Measurements from ENCODE around the gene UTS2. TPM values are rescaled to one million over a fixed set of nuclear protein-coding genes. Genes with fewer than 3 reads are reported as not detected.

Gene UTS2
- total and polyA plus RNA-seq, 9 donors, result 0.04 to 0.55 TPM; not detected in 7

DNA sequence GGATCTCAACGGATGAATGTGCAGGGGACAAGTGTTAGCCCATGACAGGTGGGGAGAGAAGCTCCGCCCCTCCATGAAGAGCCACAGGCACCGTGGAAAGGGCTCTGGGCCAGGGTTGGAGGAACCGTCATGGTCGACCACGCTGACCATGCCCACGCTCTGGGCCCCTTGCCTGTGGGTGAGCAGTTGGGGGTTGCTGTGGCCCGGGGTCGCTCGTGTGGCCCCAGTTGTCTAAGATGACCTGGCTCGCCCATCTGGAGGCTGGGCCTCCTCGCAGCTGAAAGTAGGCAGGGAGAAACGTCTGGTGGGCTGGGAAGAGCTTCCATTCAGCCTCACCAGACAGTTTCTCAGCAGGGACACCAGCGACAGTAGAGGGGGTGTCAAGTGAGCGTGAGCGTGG is 13.1 kb upstream of the UTS2 start:
- no peaks in the 10 kb centered on the region for H3K27me3 ChIP-seq
- no peaks in the 10 kb centered on the region for H3K4me1 ChIP-seq (ENCODE audit: insufficient read depth)
- no peaks in the 10 kb centered on the region for H3K9me3 ChIP-seq
- no peaks in the 10 kb centered on the region for H3K36me3 ChIP-seq
- 89 to 91% (median 89%) methylated on average over 16 of the region's 16 CpGs for WGBS, 3 donors
- intact Hi-C loops (cut with DNase I), result no loop called here
- TF ChIP-seq EP300 (IDR thresholded peaks at IDR 0.05) (no peak), POLR2A (IDR thresholded peaks at IDR 0.05) (no peak)
- TF ChIP-seq, protein P1, sequence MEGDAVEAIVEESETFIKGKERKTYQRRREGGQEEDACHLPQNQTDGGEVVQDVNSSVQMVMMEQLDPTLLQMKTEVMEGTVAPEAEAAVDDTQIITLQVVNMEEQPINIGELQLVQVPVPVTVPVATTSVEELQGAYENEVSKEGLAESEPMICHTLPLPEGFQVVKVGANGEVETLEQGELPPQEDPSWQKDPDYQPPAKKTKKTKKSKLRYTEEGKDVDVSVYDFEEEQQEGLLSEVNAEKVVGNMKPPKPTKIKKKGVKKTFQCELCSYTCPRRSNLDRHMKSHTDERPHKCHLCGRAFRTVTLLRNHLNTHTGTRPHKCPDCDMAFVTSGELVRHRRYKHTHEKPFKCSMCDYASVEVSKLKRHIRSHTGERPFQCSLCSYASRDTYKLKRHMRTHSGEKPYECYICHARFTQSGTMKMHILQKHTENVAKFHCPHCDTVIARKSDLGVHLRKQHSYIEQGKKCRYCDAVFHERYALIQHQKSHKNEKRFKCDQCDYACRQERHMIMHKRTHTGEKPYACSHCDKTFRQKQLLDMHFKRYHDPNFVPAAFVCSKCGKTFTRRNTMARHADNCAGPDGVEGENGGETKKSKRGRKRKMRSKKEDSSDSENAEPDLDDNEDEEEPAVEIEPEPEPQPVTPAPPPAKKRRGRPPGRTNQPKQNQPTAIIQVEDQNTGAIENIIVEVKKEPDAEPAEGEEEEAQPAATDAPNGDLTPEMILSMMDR (IDR thresholded peaks at IDR 0.05), result no peak
- no peak overlapping the region for H3K27ac ChIP-seq
- no peak overlapping the region for H3K4me3 ChIP-seq
- no peak for DNase-seq

DNA sequence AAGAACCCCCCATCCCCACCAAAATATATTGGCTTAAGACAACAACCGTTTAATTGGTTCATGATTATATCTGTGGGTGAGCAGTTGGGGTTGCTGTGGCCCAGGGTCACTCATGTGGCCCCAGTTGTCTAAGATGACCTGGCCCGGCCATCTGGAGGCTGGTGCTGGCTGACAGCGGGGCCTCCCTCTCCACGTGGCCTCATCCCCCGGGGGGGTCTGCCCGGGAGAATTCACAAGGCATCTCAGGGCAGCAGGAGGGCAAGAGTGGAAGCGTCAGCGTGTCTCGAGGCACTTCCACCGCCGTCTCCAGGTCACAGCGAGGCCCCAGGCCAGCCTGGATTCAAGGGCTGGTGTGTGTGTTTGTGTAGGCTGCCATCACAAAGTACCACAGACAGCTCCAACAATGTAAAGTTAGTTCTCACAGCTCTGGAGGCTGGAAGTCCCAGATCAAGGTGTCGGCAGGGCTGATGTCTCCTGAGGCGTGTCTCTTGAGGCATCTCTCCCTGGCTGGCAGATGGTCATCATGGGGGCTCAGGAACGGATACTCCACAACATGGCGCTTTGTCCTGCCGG is 11.0 kb upstream of the UTS2 start:
- no peak for TF ChIP-seq POLR2A (IDR thresholded peaks at IDR 0.05)

DNA sequence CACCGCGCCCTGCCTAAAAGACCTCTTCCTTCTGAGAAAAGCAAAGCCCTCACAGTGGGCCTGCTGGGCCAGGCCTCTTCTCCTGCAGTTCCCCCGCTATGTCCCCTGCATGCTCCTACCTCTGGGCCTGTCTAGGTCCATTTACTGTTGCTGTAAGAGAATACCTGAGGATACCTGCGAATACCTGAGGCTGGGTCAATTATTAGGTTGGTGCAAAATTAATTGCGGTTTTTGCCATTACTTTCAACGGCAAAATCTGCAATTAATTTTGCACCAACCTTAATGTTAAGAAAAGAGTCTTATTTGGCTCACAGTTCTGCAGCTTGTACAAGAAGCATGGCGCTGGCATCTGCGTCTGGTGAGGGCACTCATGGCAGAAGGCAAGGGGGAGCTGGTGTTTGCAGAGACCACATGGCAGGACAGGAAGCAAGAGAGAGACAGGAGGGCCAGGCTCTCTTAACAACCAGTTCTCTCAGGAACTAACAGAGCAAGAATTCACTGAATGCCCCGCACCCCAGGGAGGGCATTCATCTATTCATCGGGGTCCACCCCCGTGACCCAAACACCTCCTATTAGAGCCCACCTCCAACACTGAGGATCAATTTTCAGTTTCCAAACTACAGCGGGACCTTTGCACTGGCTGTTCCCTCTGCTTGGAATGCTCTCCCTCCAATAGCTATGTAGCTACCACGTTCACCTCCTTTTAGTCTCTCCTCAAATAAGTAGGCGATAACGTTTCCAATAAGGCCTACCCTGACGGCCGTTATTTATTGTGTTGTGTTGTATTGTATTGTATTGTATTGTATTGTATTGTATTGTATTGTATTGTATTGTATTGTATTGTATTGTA is 9.6 kb upstream of the UTS2 start:
- H3K27ac ChIP-seq, result no peak overlapping the region
- H3K4me3 ChIP-seq, result no peak overlapping the region
- H3K27me3 ChIP-seq, result no peaks in the 10 kb centered on the region
- intact Hi-C loops (cut with DNase I), result no loop called here
- TF ChIP-seq EP300 (IDR thresholded peaks at IDR 0.05) (no peak), POLR2A (IDR thresholded peaks at IDR 0.05) (no peak)
- TF ChIP-seq, protein P1 (IDR thresholded peaks at IDR 0.05), result no peak
- no peaks in the 10 kb centered on the region for H3K36me3 ChIP-seq
- H3K9me3 ChIP-seq, result no peaks in the 10 kb centered on the region
- no peaks in the 10 kb centered on the region for H3K4me1 ChIP-seq (ENCODE audit: insufficient read depth)
- no peak for DNase-seq
- WGBS, 3 donors, result 87 to 93% (median 89%) methylated on average over 17 of the region's 17 CpGs

More for the DNA sequence above, 11.0 kb upstream of the UTS2 start:
- Histone ChIP-seq H3K27ac (no peak overlapping the region), H3K27me3 (no peaks in the 10 kb centered on the region), H3K4me1 (ENCODE audit: insufficient read depth) (no peaks in the 10 kb centered on the region), H3K9me3 (no peaks in the 10 kb centered on the region), H3K4me3 (no peak overlapping the region), H3K36me3 (no peaks in the 10 kb centered on the region)
- DNase-seq, result no peak
- 58 to 61% (median 60%) methylated on average over 17 of the region's 17 CpGs for WGBS, 3 donors
- intact Hi-C loops (cut with DNase I), result no loop called here

DNA sequence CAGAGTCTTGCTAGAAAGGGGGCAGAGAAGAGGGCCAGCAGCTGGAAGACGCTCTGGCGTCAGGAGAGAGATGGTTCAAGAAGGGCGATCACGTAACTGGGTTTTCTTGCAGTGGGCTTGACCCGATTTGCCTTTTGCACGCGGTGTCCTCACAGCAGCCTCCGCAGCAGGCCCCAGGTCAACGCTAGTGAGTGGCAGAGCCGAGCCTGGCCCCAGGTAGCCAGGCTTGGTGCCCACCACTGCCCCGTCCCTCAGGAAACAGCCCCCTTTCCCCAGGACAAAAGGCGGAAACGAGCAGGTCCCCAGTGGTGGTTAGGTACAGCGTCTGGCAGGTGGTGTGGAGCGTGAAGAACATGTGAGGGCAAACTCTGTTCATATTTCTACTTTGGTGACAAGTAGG is 8.6 kb upstream of the UTS2 start:
- Histone ChIP-seq H3K4me1 (ENCODE audit: insufficient read depth) (no peaks in the 10 kb centered on the region), H3K9me3 (no peaks in the 10 kb centered on the region), H3K27me3 (no peaks in the 10 kb centered on the region), H3K27ac (no peak overlapping the region), H3K36me3 (no peaks in the 10 kb centered on the region), H3K4me3 (no peak overlapping the region)
- WGBS, 3 donors, result 91 to 94% (median 93%) methylated on average over 15 of the region's 15 CpGs
- no peak for DNase-seq
- intact Hi-C loops (cut with DNase I), result no loop called here
- TF ChIP-seq, protein P1 (IDR thresholded peaks at IDR 0.05), result no peak
- TF ChIP-seq EP300 (IDR thresholded peaks at IDR 0.05) (no peak), POLR2A (IDR thresholded peaks at IDR 0.05) (no peak)

DNA sequence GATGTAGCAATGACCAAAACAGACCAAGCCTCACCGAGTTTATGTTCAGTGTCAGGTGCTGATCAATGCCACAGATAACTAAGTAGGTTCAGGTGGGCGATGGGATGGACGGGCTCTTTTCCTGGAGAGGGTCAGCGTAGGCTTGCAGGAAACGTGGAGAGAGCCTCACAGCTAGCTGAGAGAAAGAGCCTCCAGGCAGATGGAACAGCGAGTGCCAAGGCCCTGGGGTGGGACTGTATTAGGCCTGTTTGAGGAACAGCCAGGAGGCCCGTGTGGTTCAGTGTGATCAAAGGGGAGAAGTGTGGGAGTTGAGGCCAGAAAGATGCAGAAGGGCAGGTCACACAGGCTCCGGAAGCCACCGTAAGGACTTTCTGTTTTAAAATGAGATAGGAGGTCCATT is 7.3 kb upstream of the UTS2 start:
- no peaks in the 10 kb centered on the region for H3K36me3 ChIP-seq
- H3K4me1 ChIP-seq (ENCODE audit: insufficient read depth), result no peaks in the 10 kb centered on the region
- WGBS, 3 donors, result 74 to 79% (median 79%) methylated on average over 9 of the region's 9 CpGs
- H3K27ac ChIP-seq, result no peak overlapping the region
- no peak for DNase-seq
- TF ChIP-seq EP300 (IDR thresholded peaks at IDR 0.05) (no peak), POLR2A (IDR thresholded peaks at IDR 0.05) (no peak)
- TF ChIP-seq, protein P1 (IDR thresholded peaks at IDR 0.05), result no peak
- H3K9me3 ChIP-seq, result no peaks in the 10 kb centered on the region
- intact Hi-C loops (cut with DNase I), result no loop called here
- no peak overlapping the region for H3K4me3 ChIP-seq
- no peaks in the 10 kb centered on the region for H3K27me3 ChIP-seq
